GM21528 (cell line): ENCODE results near the gene ZFAND2B.

Experiments
- ATAC-seq: cut with Tn5 transposase; IDR thresholded peaks from one replicate; pipeline ENCODE4 v1.9.1; 2021; ENCODE audit warnings: mild to moderate bottlenecking, moderate library complexity; ENCODE audit not compliant: unreplicated experiment, low FRiP score

Gene ZFAND2B, protein sequence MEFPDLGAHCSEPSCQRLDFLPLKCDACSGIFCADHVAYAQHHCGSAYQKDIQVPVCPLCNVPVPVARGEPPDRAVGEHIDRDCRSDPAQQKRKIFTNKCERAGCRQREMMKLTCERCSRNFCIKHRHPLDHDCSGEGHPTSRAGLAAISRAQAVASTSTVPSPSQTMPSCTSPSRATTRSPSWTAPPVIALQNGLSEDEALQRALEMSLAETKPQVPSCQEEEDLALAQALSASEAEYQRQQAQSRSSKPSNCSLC

DNA sequence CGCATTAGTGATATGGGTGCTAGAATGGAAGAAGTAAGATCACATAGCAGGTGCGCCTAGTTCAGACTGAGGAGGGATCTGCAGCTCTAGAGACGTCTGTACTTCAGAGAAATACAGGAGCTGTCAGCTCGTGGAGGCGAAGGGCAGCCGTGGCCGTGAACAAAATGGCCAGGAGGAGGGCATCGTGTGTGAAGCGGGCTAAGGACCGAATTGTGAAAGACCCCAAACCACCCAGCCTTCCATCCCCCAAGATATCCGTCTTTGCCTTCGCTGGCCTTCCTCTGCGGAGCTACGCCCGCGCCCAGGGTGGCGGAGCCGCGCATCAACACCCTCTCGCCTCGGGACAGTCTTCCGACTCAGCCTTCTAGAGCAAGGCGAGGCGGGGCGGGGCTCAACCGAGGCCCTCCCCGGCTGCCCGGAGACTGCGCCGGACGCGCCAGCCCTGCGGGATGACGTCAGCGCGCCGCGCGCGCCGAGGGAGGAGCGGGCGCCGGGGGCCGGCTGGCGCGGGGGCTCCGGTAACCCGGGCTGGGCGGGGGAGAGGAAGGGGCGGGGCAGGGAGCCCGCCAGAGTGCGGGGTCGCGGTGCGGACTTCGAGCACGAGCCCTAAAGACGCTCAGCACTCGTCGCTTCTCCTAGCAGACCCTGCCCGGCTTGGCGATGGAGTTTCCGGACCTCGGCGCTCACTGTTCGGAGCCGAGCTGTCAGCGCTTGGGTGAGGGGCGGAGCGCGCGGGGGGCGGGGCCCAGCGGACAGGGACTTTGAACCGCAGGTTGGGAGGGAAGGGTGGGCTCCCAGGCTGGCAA, at the start of gene ZFAND2B:
Gene ZFAND2B, plus strand, starts transcription at position 455 of the 806 bp plus-strand sequence. Its CDS starts 206 bp downstream, at position 661.
- peak; percentile 97 for ATAC-seq

DNA sequence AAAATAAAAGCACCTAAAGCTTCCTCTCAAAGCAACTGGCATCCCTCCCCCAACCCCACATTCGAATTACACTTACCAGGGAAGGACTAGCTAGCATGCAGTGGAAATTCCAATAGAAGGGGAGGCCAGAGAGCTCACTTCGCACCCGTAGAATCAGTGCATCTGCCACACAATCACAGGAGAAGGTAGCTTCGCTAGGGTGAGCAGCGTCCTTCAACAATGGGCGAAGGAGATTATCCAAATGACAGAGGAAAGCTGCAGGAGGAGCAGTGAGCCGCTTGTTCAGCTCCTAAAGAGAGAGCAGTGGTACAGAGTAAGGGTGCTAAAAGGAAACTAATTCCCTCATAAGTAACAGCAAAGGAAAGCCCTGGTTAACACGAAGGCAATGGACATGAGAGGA, 49.2 kb upstream of the ZFAND2B start:
- ATAC-seq: no peak

DNA sequence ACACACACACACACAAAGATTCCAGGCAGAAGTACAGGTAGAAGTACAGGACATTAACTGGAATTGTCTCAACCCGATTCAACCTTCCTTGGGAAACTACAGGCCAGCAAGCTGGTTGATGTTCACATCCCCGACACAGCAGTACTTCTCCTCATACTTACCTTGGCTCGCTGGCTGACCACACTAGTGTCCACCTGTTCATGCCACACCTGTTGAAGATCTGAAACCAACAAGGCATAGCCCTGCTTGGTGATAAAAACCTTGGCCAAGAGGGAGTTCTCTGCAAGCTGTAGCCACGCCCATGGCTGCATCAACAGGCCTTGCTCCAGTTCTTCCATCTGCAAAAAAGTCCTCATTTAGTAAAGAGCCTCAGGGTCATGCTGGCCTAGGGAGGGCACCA, 48.6 kb upstream of the ZFAND2B start:
- ATAC-seq: no peak

DNA sequence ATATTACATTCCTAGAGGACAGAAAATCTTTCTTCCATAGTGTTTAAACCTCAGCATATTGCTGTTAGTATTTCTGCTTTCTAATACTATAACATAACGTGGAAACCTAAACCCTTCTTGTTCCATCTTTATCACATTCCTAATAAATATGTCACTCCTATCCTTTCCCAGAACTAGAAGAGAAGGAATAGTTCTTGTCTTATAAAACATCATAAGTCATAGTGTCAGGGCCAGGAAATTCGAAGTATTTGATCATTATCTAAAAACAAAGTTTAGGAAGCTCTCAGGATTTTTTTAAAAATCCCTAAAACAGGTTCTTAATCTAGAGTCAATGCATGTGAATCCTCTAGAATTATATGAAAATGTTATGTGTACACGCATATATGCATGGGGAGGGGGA, 48.0 kb upstream of the ZFAND2B start:
- ATAC-seq: no peak

DNA sequence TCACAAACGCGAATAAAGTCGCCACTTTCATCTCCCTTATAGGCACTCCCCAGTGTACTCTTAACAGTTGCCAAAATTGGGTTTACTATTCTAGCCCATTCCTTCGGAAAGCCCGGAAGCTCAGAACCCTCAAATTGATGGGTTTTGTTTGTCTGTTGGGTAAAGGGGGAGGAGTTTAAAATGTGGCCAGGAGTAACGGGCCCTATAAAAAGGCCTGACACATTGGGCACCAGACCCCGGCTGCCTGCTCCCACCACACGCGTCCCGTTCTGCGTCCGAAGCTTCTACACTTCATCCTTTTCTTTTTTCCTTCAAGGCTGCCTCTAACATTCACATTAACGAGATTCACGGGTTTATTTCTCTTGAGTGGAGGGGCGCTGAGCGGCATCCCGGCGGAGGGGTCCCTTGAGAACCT, 46.8 kb upstream of the ZFAND2B start:
- ATAC-seq: peak; percentile 7

DNA sequence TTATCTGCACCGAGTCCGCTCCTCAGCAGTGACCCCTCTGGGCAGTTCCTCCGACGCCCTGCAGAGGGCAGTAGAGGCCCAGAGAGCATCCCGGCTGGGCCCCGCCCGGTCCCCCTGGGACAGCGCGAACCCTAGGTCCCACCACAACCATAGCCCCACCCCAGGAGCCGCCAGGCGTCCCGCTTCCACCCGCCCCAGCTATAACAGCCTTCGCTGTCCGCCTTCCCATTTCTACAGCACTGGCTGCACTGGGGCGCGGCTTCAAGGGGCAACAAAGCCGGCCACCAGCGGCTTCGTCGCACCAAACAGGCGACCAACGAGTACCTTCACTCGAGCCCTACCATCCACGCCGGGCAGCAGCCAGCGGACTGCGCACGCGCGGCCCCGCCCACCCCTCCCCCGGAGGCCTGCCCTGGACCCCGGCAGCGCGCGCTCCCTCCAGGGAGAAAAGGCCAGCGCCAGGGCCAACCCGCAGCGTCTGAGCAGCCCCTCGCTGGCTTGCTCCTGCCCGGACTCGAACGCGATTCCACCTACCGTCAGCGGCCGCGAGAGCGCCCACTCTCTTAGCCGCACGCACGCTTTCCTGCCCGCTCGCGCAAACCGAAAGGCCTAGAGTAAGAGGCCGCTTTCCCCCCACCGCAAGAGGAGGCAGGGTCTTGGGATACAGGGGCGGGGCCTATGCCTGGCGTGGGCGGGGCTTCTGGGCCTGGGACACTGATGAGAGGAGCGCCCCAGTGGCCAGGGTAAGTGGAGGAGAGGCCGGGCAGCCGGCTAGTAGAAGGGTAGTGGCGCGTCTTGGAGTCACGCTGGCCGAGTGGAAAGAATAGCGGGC, 46.2 kb upstream of the ZFAND2B start, which contains the start of gene NHEJ1:
Gene NHEJ1, minus strand, starts transcription at position 630 of the 832 bp plus-strand sequence. CDS start 2,453 bp downstream, outside the sequence.
- ATAC-seq: peak; percentile 91

DNA sequence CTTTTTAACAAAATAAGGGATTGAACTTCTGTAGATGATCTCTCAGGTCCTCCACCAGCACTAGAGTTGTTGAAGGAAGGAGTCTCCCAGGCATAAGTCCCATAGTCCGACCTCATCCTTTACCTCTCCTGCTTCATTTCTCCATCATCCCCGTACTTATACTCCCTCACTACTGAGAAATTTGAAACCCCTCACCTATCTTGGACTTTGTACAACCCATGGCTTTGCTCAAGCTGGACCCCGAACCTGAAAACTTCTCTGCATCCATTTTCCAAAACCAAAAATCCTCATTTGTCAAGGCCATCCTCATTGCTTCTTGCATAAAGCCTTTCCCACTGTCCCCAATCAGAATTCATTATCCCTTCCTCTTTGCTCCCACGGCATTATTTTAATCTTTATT, 45.5 kb upstream of the ZFAND2B start:
- no peak for ATAC-seq

DNA sequence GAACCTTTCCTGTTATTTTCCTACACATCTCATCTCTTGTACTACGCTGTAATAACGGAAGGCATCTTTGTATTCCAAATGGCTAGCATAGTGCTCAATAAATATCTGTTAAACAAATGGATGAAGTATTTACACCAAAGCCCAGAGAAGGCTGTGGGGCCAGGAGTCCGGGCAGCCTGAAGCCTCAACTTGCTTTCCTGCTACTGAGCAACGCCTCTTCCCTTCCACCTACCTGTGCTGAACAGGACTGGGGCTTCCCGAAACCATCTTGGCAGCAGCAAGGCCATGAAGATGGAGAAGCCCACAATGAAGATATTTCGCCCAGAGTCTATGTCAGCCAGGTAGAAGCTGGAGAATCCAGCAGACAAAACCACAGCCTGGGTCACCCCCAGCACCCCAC, 43.4 kb upstream of the ZFAND2B start:
- no peak for ATAC-seq

DNA sequence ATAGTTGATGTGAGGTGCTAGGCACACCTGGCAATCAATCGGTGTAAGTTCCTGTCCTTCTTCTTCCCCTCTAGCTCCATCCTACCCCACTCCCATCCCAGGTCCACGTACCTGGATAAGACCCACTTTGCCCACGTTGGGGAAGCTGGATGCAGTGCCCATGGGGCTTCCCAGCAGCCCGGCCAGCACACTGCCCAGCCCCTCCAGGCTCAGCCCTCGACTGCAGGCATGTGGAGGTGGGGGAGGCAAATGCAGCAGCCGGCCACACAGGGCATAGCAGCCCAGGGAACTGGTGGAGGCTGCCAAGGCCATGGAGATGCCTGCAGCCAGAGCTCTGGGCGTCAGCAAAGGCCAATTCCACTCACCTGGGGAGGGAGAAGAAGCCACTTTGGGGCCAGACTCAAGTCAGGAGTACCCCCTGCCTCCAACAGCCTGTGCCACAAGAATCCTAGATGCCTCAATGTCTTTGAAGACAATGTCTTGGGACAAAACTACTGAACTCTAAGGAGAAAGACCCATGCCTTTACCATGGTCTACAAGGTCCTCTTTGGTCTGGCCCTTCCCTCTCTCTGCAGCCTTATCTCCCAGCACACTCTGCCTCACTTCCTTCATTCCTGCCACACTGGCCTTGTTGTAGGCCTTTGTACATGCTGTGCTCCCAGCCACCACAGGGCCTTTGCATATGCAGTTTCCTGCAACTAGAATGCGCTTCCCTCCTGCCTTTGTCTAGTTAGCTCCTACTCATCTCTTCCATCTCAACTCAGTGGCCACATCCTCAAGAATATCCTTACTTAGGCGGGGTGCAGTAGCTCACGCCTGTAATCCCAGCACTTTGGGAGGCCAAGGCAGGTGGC, 41.3 kb upstream of the ZFAND2B start:
- ATAC-seq: no peak

DNA sequence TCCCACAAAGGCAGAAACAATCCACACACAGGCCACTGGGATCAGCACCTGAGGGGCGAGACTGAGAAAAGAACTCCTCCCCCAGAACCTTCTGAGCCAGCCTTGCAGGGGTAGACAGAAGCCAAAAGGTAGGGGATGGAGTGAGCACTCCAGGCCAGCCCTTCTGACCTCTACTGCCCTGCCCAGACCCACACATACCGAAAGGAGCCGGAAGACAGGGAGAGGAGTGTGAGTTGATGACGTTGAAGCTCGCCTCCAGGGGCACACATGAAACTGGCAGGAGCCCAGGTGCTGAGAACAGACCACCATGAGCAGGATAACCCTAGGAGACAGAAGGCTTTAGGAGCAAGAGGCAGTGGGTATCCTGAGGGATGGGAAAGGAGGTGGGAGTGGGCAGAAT, 38.6 kb upstream of the ZFAND2B start:
- ATAC-seq: no peak

DNA sequence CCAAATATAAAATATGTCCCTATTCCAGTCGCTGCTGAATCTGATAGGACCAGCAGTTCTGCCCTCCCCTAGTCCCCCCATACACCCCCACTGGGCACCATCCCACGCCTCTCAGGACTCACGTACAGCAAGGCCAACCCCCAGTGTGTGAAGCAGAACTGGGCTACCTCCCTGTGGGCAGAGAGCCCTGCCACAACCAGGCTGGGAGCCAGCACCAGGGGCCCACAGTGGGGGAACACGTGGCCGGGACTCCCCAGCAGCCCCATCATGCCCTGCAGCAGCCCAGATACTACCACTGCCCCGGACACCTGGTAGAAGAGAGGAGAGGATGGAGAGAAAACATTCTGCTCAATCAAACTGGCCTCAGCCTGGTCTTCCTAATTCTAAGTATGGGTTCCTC, 38.1 kb upstream of the ZFAND2B start:
- no peak for ATAC-seq

DNA sequence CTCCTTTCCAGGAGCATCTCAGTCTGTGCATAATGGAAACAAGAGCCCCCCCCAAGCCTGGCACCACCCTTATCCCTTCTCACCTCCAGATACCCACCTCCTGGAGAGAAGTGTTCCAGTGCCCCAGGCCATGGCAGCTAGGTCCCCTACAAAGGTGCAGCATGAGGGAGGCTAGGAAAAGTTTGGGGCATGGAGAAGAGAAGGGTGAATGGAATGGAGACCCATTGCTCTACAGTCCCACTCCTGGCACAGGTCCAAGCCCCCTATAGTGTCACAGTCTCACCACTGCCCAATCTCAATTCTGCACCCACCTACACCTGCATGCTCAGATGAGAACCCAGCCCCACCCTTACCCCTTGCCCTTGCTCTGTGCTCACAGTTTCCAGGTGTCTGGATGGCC, 37.6 kb upstream of the ZFAND2B start:
- ATAC-seq: no peak

DNA sequence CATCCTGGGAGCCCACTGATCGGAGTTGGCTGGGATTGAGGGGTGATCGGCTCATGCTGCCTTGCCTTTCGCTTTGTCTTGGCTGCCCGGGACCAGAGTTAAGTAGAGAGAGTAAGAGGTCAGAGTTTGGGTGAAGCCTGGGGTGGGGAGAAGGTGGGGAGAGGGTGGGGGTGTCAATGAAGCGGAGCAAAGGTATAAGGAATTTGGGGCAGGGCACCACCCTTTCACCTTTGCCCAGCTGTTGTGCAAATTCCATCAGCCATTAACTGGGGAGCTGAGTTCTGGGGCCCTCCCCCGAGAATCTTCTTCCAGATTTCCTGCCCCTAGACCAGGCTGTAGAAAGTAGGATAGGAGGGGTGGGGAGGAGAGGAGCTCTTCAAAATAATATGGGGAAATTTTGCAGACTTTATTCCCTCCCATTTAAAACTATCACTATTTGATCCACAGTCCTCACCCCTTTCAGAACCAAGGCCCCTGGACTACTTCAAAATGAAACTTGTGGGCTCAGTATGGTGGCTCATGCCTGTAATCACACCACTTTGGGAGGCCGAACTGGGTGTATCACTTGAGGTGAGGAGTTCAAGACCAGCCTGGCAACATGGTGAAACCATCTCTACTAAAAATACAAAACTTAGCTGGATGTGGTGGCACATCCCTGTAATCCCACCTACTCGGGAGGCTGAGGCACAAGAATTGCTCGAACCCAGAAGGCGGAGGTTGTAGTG, 36.5 kb upstream of the ZFAND2B start, which contains the start of gene SLC23A3:
Gene SLC23A3, minus strand, starts transcription at position 100 of the 725 bp plus-strand sequence. Its CDS starts 45 bp downstream, at position 55.
- no peak for ATAC-seq

DNA sequence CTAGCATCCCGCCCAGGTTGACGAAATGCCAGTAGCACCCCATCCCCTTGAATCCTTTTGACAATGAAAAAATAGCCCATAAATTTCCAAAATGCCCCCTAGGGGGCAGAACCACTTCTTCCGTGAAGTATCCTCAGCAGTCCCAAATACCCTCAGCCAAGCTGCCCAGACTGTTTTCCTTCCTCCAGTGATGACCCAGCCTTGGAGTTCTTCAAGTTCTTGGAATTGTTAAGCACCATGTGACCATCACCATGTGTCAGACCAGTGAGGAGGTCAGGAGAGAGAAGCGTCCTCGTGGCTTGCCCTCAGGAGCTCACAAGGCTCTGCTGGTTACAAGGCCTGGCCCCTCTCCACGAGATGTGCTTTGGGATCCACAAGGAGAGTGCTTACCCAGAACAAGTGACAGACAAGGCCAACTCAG, 35.3 kb upstream of the ZFAND2B start:
- ATAC-seq: no peak

DNA sequence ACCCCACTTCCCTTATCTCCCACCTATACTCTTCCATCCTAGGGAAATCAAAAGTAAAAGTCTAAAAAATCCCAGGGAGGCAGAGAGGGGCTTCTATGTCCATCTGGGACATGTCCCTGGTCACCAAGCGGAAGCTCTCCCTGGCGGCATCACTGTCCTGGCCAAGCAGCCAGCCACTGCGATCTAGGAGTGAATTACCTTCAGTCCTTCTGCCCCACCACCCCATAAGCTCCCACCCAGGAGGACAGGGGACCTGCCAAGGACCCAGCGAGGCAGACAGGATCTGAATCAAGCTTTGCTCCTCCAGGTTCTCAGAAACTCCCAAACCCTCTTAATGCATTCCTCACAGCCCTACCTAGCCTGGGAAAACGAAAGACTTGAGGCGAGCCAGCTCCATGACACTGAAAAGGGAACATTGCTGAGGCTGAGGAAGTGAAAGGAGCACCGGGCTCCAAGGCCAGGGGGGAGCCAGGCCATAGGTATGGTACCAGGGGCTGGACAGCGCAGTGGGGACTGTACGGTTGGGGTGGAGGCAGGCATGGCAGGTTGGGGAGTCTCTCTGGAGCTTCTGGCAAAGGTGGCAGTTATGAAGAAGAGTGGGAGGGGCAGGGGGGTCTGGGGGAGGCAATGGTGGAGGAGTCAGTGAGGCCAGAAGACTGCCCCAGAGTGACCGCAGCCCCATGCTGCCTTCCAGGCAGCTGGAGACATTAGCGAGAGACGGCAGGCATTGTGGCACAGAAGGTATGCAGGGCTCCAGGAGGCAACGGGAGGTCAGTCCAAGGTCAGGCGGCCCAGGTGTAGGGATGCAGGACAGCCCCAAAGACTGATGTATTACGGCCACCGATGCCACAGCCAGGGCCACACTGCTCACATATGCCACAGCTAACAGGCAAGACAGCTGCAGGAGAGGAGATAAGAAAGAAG, 34.1 kb upstream of the ZFAND2B start:
- ATAC-seq: no peak

DNA sequence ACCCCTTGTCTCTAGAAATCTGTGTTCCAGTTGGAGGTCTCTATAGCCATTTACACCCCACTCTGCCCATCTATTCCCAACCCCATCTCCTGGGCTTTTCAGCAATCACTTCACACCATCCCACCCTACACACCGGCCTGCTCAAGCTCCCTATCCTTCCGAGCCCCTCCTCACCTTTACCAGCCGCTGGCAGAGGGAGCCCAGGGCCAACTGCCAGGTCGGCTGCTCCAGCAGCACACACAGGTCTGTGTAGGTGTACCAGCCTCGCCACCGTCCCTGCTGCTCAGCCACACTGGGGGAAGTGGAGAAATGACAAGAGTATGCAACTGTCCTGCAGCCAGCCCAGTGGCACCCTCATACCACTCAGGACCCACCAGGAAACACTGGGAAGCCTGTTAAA, 33.4 kb upstream of the ZFAND2B start:
- no peak for ATAC-seq

DNA sequence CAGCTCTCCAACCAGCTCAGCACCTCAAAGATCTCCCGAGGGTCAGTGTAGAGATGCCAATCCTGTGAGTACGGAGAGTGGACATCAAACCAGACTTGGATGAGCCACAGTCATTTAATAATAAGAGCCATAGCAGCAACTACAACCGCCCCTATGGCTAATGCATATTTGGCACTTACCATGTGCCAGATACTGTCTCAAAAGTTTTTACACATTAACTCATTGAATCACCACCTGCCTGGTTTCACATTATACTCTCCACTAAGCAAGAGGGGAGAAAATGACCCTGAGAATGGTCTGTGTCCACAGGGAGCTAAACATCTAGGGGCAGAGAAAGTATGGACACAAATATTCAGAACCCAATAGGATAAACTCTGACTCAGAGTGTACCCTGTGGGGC, 32.4 kb upstream of the ZFAND2B start:
- ATAC-seq: no peak

DNA sequence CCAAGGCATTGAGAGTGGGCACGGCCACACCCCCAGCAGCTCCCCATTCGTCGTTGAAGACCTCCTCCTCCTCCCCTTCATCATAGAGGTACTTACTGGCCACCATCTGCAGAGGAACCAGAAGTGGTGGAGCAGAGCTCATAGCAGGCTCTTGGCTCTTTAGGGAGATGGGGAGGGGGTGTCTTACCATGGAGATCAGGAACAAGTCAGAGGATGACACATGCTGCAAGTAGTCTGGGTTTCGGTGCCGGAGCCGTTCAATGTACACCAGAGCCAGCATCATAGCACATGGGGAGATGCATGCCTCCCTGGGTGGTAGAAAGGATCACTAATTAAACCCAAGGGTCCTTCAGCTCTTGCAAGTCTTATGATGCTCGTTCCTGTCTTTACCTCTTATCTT, 31.8 kb upstream of the ZFAND2B start:
- ATAC-seq: no peak
